Activated CD8-positive, alpha-beta memory T cell treated with anti-CD3 and anti-CD28 coated beads, Interleukin-2, amount 50 U/mL, for 1 hour (primary cell): Measurements from ENCODE around the gene MFSD6.

Source experiments
- DNase-seq: peaks from one replicate; pipeline ENCODE4 v3.0.0-alpha.2; 2020; ENCODE audit errors: extremely low read depth

The MFSD6 gene

DNA sequence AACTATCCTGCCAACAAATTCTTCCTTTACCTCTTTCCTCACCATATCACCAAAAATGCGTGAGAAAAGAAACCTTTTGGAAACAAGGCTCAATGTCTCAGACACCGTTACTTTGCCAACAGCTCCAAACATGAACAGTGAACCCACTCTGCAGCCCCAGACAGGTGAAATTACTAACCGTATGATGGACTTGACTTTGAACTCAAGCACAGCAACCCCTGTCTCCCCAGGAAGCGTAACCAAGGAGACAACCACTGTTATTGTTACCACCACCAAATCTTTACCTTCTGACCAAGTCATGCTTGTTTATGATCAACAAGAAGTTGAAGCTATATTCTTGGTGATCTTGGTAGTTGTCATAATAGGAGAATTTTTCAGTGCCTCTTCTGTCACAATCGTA is 28.4 kb downstream of the MFSD6 start:
- no peak for DNase-seq

DNA sequence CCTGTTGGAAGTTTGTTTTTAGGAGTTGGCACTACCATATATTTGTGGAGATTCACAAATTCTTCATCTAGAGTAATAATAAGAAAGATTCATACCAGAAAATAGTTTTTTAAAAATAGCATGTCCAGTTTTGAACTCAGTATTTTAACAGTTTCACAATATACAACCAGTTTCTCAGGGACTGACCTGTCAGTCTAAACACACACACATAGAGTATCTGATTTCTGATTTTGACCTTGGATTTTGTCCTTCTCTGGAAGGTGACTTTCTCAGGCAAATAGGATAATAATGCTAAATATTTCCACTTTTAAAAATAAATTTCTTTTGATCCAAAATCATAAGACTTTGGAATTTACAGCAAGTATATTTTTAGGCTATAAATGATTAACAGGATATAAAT is 32.0 kb downstream of the MFSD6 start:
- no peak for DNase-seq

DNA sequence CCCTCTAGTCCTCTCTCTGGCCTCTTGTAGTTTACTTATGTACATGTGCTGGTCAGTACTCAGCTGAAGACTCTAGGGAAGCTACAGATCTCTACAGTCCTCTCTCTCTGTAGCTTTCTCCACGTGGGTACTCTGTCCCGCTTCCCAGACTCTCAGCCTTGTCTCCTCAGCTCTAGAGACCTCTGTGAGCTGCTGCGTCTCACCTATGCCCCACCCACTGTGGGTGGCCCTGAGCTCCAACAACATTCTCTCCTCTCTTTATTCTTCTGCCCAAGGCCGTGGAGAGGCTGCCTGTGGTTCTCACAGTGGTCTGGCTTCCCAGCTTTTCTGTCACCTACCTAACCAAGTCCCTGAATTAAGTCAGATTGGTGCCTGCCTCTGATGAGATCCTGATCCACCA is 33.4 kb downstream of the MFSD6 start:
- DNase-seq: no peak

DNA sequence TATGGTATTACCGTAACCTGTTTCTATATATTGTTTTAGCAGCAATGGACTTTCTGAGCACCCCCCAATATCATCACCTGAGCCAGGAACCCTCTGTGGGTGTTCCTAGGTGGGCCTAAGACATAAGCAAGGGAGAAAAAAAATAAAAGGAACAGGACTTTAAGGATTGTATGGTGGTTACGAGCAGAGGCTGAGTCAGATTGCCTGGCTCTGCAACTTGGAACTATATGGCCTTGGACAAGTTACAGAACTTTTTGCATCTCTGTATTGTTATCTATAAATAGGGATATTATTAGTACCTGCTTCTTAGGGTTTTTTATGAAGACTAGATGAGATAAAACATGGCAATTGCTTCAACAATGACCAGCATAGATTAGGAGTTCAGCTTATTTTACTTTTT is 34.9 kb downstream of the MFSD6 start:
- DNase-seq: no peak

DNA sequence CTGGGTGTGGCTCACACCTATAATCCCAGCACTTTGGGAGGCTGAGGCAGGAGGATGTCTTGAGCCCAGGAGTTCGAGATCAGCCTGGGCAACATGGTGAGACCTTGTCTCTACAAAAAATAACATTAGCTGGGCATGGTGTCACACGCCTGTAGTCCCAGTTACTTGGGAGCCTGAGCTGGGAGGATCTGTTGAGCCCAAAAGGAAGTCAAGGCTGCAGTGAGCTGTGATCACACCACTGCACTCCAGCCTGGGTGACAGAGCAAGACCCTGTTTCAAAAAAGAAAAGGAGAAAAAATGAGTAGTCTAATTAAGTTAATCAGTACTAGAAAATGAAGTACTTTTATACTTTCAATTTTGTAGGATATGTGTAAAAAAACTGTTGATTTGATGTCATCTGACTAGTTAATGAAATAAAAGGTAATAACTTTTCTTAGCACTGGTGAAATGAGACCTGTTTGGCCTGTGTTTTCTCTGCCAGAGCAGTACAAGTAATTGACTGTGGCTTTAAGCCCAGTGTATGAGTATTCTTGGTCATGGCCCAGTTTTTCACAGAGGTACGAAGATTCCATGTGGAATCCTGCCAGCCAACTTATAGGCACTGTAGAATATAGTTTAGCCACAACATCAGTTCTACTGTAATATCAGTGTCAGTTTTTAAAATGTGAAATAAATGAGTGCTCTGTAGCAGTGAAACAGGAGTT is 35.8 kb downstream of the MFSD6 start:
- no peak for DNase-seq

DNA sequence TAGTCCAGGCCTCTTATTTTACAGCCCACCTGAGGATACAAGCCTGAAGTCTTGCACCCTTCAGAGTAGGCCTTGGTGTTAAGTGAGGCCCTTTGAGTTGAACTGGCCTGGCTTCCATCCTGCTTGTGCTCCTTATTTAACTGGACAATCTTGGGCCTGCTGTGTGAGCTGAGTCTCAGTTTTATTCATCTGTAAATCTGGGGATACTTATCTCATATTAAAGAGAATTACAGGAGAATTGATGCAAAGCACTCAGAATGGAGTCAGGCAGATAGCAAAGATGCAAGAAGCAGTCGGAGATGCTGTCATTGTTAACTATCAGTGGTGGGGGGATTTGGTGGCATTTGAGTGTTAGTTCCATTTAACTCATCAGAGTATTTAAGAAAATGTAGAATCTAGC is 36.8 kb downstream of the MFSD6 start:
- DNase-seq: no peak

DNA sequence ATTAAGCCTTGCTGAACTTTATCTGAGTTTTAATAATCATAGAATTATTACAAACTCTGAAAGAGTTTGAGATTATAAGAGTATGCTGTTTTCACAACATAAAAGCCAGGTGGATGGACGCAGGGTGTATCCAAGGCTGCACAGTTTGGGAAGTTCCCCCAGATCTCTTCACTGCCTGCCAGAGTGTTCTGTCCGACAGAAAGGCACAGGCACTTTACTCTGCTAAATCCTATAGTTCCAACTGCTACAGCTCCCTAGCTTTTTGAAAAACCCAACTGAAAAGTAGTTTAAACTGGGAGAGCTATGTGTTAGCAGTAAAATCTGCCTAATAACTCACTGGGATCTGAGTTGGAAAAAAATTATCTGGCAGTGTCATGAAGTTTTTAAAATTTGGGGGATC is 38.0 kb downstream of the MFSD6 start:
- no peak for DNase-seq

DNA sequence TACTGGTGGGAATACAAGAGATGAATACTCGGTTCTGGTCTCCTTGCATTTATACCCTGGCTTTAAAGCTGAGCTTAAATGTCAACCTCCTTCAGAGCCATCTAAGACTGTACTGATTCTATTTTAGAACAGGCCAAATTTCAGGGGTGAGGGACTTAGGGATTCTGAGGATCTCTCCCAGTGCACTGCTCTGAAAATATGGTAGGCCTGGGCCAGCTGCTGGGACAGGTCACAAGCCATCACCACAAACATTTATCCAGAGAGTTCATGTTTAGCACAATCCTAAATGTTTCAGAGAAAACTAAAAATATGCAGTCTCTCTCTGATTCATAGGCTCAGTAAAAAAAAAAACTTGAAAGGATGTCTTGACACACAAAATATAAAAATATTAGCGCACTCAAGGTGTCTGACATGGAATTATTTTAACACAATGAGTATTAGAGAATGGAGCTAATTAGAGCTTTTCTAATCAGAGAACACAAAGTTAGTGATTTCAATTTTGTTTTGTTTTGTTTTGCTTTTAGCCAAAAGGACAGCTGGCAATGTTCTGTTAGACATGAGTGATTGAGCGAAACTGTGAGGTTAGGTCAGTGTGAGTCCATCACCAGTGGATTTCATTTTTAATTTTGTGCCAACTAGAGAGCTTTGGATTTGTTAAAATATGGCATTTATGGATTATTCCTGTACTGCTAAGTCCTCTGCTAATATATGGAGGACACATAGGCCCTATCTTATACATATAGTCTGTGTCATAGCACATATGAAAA is 38.8 kb downstream of the MFSD6 start:
- no peak for DNase-seq

DNA sequence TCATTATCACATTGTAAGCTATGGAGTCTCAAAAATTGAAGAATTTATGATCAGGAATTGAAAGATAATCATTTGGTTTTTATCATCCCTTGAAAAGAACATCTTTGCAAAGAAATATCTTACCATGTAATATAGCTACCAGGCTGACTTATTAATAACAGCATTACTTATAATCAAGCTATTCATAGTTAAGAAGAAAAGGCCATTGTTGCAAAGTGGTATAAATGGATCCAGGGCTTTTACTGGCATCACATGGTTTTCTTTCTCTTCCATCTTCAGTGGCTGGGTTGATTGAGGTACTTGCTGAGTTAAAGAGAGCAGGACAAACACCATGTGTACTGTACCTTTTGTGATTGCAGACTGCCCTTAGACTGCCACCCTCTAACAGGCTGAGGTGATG is 39.6 kb downstream of the MFSD6 start:
- no peak for DNase-seq

DNA sequence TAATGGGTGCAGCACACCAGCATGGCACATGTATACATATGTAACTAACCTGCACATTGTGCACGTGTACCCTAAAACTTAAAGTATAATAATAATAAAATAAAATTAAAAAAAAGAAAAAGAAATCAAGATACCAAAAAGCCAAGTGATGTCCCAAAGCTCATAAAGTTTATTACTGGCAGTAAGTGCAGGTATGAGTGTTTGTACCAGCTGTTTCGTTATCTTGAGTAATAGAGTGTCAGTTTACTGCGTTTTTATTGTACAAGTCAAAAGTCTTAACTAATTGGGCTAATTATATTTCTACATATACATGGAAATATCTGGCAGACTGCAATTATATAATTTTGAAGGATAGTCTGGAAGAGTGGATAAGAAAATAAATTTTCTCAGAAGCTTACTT is 41.8 kb downstream of the MFSD6 start:
- no peak for DNase-seq

DNA sequence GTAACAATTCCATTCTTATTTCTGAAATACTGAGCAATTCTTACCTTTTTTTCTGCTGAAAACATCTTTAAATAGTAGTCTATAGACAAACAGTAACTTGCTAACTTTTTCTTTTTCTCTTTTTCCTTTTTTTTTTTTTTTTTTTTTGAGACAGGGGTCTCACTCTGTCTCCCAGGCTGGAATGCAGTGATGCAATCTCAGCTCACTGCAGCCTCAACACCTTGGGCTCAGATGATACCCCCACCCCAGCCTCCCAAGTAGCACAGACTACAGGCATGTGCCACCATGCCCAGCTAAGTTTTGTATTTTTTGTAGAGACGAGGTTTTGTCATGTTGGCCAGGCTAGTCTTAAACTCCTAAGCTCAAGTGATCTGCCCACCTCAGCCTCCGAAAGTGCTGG is 42.2 kb downstream of the MFSD6 start:
- no peak for DNase-seq

DNA sequence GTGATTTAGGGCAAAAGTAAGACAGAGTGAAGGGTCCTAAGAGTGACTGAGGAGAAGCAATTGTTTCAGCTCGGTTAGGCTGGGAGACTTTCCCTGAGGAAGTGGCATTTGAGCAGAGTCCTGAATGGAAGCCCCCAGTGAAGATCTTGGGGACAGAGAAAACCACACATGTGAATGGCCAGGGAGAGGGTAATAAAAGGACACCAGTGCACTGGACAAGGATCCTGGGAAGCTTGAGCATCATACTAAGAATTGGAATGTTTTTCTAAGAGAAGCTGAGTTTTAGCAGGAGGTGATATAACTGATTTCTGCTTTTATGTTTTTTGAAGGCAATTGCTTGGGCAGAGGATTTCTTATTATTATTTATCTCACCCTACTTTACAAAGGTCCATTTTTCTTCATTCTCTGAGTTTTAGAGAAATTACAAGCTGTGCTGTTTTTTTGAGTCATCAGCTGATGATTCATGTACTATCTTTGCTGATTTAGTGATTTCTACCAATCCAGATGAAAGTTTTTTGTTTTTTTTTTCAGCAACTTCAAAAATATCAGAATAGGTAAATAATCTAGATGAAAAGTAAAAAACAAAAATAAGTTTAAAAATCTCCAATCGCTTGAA is 43.5 kb downstream of the MFSD6 start:
- DNase-seq: no peak

DNA sequence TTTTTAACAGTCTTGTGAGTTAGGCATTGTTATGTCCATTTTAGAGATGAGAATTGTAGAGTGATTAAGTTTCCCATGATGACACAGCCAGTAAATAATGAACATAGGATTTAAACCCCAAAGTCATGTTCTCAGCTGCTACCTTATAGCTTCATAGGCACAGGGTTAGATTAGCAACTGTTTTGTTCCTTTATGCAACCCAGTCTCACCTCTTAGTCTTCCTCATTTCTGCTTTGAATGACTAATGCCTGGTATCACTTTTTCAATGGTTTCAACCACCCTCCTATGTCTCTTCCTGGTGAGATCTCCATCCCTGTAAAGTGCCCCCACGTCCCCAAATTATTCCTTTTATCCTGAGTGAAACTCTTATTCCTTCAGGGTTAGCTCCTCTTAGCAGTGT is 44.3 kb downstream of the MFSD6 start:
- DNase-seq: no peak

DNA sequence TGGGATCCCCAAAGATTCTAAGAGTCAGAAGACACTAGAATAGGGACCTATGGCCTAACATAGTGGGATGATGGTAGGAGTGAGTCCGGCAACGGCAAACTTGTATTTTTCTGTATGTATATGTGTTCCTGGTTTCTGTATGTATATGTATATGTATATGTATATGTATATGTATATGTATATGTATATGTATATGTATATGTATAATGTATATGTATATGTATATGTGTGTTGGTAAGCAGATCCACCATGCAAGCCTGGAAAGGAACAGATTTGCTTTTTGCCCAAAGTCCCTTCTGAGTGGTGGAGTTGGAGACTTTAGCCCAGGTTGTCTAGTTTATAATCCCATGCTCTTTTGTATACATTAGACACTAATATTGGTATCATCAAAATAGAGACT is 46.6 kb downstream of the MFSD6 start:
- no peak for DNase-seq

DNA sequence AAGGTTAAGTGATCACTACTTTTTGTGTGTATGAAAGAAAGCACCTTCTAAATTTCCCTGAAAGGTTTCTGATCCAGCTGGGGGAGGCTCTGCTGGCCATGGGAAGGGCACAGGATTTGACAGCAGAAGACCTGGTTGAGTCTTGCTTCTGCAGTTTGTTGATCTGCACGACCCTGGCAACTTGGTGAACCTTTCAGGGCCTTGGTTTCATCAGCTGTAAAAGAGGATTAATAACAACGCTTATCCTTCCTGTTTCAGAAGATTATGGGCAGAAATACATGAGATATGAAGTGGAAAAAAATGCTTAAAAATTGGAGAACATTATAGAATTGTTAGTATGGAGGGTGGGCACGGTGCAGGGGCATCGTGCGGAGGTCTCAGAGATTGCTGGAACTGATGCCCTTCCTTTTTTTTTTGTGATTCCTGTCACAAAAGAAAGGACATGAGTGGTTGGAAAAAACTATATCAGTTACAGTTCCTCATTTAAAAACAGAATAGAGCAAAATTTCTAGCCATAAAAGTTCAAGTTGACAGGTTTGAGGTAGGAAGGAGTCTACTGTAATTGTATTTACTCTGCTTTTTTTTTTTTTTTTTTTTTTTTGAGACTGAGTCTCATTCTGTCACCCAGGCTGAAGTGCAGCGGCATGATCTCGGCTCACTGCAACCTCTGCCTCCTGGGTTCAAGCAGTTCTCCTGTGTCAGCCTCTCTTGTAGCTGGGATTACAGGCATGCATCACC is 47.4 kb downstream of the MFSD6 start:
- no peak for DNase-seq

DNA sequence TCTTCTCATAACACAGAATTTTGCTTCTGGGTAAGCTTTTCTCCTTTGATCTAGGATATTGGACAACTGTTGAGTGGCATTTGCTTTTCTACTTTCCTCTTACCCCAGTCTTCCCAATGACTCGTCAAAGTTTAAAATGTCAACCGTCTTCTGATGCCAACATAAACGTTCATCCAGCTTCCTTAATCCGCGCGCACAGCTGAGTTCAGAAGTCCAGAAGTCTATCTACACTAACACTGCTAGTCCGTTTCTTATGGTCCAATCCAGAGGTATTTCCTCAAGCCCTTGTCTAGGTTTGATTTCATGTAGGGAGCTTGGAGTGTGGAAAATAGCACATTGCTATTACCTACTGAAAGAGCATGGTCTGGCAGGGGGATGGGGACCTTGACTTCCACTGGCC is 48.7 kb downstream of the MFSD6 start:
- DNase-seq: no peak

DNA sequence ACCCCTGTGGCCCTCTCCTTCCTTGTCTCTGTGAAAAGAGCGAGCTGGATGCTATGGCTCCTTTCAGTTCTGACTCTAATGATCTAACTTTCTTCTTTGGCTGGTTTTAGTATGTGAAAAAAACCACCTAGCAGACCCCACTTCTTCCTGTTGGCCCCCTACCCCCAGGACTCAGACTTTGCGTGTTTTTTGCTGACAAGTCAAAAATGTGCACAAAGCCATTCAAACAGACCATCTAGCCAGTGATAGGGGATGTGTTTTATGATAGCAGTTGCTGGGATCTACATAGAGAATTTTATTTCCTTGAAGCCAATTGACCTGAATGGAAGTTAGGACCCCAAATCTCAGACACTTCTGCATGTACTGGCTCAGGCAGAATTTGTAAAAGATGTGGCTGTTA is 49.1 kb downstream of the MFSD6 start:
- DNase-seq: no peak

DNA sequence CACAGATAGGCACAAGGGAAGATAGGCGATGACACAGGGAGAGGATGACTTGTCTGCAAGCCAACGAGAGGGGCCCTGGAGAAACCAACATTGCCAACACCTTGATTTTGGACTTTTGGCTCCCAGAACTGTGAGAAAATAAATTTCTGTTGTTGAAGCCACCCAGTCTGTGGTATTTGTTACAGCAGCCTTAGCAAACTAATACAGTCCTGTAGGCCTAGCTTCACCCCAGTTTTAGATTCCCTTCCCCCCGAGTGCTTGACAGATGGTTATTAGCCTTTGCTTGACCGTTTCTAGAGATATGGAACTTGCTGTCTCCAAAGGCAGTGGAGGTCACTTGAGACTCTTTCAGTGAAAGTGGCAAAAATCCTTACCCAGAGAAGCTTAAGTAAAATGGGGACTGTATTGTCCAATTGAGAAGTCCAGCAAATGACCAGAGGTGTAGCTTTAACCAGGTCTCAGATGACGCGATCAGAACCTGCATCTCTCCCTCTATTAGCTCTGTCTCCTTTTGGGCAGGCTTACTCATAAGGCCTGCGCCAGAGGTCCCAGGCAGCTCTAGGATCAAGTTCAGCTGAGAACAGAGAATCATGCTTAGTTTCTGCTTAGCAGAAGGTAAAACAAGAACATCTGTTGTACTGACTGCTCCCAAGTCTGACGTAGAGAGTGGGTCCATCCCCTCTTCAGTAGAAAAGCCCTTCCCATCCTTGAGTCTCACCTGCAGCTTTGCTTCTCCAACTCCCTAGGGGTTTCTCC is 50.4 kb downstream of the MFSD6 start:
- DNase-seq: no peak

DNA sequence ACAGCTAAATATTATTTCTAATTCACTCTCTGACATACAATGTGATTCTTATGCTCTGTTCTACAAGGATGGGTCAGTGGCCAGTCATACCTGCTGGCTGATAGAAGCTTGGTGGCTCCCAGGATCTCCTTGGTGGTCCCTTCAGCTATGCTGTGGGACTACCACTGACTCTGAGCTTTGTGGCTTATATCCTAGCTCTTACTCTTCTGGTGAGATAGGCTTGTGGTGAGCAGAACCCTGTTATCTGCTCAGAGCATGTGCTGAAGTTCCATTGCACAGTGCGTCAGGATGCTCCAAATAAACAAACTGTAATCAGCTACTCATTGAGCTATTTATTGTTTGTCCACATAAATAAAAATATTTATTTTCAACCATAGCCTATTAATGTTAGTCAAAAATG is 51.7 kb downstream of the MFSD6 start:
- no peak for DNase-seq

DNA sequence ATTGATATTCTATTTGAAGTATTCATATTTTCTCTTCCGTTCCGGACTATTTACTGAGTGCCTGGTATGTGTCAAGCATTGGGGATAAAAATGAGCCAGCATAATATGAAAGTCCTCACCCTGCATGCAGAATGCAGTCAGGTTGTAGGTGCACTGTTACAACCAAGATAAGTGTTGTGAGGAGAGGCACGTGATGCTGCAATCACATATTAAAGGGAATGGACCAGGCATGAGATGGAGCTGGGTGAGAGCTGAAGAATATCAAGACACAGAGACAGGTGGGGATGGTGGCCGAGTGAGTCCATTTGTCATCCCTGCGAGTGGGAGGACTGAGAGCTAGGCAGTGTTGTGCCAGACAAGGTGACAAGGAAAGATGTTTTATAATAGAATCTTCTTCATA is 52.3 kb downstream of the MFSD6 start:
- DNase-seq: no peak

DNA sequence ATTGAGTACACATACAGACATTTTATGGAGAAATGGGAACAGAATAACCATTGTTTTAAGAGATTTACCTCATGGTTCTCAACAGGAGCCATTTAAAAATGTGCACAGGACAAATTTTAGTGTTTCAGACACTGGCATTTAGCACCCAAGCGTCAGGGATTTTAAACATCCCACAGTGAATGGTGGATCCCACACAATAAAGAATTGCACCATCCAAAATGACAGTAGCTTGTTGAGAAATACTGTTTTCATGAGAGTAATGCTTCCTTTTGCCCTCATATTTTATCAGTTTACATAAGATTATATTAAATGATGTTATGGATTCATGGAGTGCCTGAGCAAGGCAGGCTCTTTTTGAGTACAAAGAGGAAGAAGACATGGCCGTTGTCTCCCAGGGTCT is 54.0 kb downstream of the MFSD6 start:
- no peak for DNase-seq

DNA sequence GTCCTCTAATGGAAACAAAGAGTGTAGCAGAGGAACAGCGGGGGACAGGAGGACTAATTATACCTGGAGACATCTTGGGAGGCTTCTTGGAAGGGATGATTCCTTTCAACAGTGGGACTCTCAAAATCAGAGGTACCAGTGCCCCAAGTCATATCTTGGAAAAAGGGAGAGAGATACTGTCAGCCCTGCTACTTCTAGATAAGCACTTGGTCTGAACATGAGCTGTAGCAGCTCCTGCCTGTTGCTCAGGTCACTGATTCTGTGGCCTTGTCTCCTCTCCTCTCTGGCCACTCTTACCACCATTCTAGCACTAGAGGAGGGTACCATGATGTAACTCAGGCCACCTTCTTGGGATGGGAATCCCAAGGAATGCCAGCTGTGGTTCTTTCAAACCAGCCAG is 54.5 kb downstream of the MFSD6 start:
- DNase-seq: no peak
